Measurements from ENCODE around the gene GALK2.

GALK2 gene

DNA sequence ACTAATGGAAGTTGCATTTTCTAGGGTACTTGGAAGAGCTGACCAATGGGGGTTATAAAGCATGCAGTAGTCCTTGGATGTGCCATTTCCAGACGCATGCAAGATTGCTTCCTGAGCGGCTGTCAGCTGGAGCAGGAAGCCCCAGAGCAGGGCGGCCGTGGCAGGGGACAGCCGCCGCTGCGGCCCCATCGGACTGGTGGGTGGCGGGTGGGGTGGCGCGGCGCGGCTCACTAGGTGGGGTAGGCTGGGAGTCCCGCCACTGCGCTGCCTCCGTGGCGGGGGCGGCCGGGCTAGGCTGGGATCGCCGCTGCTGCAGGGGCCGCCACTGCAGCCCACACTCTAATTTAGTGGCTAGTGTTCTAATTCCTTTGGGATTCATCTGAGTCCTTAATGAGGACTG, 196.4 kb downstream of the GALK2 start:
- DNase-seq, result no peak

DNA sequence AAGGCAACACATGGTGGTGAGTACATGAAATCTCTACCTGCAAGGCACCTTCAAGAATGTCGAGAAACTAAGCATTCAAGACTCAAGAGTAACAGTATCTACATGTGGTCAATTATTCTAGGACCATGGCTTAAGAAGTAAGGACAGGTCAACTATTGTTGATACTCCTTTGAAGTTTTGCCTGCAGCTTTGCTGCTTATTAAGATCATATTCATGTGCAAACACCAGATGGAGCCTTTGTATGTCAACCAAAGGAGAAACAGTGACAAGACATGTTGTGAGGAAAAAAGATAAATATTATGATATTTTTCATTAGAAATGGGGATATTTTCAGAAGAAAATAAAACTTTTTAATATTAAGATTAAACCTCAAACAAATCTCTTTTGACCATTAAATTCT, 200.7 kb downstream of the GALK2 start:
- DNase-seq, result no peak

DNA sequence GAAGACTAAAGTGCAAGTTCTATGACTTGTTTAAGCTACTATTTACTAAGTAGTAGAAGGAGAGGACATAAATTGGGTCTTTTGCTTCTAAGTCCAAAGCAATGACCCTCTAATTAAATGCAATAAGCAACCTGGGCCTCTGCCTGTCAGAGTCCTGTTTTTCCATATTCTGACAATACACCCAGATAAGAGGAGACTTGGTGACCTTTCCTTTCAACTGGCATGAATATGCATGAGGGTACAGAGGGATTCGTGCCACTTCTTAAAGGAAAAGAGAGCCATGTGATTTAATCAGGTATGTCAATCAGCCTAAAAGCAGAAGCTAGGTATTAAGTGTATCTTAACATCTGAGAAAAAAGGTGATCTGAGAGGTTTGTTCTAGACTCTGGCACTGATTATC, 202.3 kb downstream of the GALK2 start:
- no peak for DNase-seq

DNA sequence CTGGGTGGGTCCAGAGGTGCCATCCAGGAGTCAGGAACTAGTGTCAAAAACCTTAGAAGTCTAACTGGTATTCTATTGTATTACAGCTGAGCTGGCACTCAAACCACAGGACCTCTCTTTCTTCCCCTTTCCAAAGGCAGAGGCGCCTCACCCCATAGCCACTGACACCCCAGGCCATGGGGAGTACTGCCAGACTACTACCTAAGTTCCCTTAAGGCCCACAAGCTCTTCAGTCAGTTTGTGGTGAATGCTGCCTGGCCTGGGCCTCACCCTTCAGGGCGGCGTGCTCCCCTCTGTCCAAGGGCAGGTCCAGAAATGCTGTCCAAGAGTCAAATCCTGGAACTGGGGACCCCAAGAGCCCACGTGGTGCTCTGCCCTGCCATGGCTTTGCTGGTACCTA, 209.9 kb downstream of the GALK2 start:
- DNase-seq, result no peak

DNA sequence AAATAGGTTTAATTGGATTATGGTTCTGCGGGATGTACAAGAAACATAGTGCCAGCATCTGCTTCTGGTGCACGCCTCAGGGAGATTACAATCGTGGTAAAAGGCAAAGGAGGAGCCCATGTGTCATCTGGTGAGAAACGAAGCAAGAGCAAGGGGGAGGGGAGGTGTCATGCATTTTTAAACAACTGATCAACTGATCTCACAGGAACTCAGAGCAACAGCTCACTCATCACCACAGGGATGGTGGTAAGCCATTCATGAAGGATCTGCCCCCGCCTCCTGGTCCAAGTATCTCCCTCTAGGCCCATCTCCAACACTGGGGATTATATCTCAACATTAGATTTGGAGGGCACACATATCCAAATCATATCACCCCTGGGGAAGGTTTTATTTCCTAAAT, 210.9 kb downstream of the GALK2 start:
- DNase-seq, result no peak

Data from activated CD4-positive, alpha-beta T cell treated with anti-CD3 and anti-CD28 coated beads for 1 hour (primary cell).